ENCODE data around the gene HPS6. TPM values are rescaled to one million over a fixed set of nuclear protein-coding genes. Genes with fewer than 3 reads are reported as not detected.

The HPS6 gene
- total RNA-seq, 1 donor, result 31.5 TPM

Small RNA genes lying within 50 kb of the gene (small RNA-seq; reads per million reads assigned to genes)
- gene AL500527.1 (not detected), gene AL500527.2 (not detected)

Other genes starting within 250 kb of the HPS6 start
- gene OGA, start 246.9 kb upstream of the HPS6 start, total RNA-seq, result 115 and 121 TPM in 2 replicates
- 0.88 and 1.4 TPM in 2 replicates for gene KCNIP2, start 221.5 kb upstream of the HPS6 start, total RNA-seq
- 9.1 and 9.4 TPM in 2 replicates for gene ARMH3, start 9.2 kb upstream of the HPS6 start, total RNA-seq
- 62.2 and 63.6 TPM in 2 replicates for gene LDB1, start 55.0 kb downstream of the HPS6 start, total RNA-seq
- gene PPRC1, start 67.7 kb downstream of the HPS6 start, total RNA-seq, result 14.1 and 17.7 TPM in 2 replicates
- 13.3 and 18.1 TPM in 2 replicates for gene NOLC1, start 87.0 kb downstream of the HPS6 start, total RNA-seq
- 2.2 and 2.7 TPM in 2 replicates for gene ELOVL3, start 160.9 kb downstream of the HPS6 start, total RNA-seq
- gene PITX3, start 176.2 kb downstream of the HPS6 start, total RNA-seq, result under 0.01 TPM in 1 of 2 replicates, not detected in the other
- 37.4 and 38.0 TPM in 2 replicates for gene GBF1, start 180.2 kb downstream of the HPS6 start, total RNA-seq

Measured in osteoblast (primary cell).